ENCODE data around the gene MYO5A.

- TF ChIP-seq POLR2AphosphoS5 (IDR thresholded peaks at IDR 0.05), result no peak
- no peak for TF ChIP-seq POLR2A (IDR thresholded peaks at IDR 0.05; ENCODE audit: low read depth)
- TF ChIP-seq CTCF (IDR thresholded peaks at IDR 0.05), result no peak
- no peak for TF ChIP-seq EP300 (IDR thresholded peaks at IDR 0.05)
These were observed 22.1 kb downstream of the MYO5A start for GRCh38 chr15:52506549-52506948.
